Peyer's patch (tissue), 4 donors: ENCODE results near the gene DDRGK1.

ENCODE experiments used
- CTCF ChIP-seq, 6 experiments: fragments of 450-650 bp in 4 of 6; fragments of 200-600 bp in 2 of 6; sonication (generic) in 1 of 6; IDR thresholded peaks; one replicate each; pipeline ENCODE4 v1.5.1; 2017 to 2019; ENCODE audit warnings: antibody characterized with exemption in 6 of 6, mild to moderate bottlenecking in 3 of 6, moderate library complexity in 1 of 6
- POLR2A ChIP-seq, 2 donors: fragments of 450-650 bp; IDR thresholded peaks; one replicate each; pipeline ENCODE4 v1.5.1; 2017; ENCODE audit warnings: antibody characterized with exemption in 2 of 2, mild to moderate bottlenecking in 2 of 2, moderate library complexity in 2 of 2

DNA sequence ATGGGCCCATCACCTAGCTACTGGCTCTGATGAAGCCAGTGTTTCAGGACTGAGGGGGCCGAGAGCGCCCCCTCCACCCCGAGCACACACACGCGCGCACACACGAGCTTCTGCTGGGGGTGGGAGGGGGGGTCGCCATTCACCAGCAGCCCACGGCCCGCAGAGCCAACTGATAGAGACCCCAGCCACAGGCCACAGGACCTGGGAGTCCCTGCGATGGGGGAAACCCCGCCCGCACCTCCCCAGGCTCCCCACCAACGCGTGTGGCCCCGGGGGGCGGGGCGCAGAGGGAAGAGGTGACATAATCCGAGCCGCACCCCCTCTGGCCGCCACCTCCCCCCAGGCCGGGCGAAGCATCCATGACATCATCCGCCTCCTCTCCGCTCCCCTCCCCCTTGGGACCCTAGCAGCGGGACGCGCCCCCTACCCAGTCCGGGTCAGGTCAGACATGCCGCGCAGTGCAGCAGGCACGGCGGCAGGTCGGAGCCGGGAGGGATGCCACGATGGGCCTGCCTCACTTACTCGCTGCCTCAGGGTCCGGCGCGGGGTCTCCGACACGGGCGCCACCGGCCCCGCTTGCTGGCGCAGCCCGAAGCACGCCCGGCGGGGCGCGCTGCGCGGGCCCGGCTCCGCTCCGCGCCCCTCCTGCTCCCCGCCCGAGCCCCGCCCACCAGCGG lies 31.4 kb downstream of the DDRGK1 start, which contains the start of gene LZTS3:
- no peak for TF ChIP-seq CTCF (IDR thresholded peaks at IDR 0.05)
- peak in 1 of 2 donors; percentile 46 for TF ChIP-seq POLR2A (IDR thresholded peaks at IDR 0.05)
